ENCODE measurements around the gene CDON.

- TF ChIP-seq POLR2A (IDR thresholded peaks at IDR 0.05) (no peak), CTCF (IDR thresholded peaks at IDR 0.05) (no peak)
Measured at GRCh38 chr11:125933030-125933813, 129.4 kb downstream of the CDON start.

Measured in body of pancreas (tissue), 4 donors.